Endothelial cell (in vitro differentiated cells): Measurements from ENCODE around the gene PGM2L1. TPM values are rescaled to one million over a fixed set of nuclear protein-coding genes. Genes with fewer than 3 reads are reported as not detected.

Experiments
- DNase-seq: peaks from one replicate; pipeline ENCODE4 v3.0.0; 2021; ENCODE audit warnings: low spot score
- H3K27ac Mint-ChIP-seq: one replicate; pipeline ENCODE4 v1.8.0; 2021; ENCODE audit warnings: mixed read lengths, inconsistent platforms; ENCODE audit not compliant: unreplicated experiment
- H3K27me3 Mint-ChIP-seq: one replicate; pipeline ENCODE4 v1.8.0; 2021; ENCODE audit warnings: mild to moderate bottlenecking, moderate library complexity, mixed read lengths, inconsistent platforms; ENCODE audit not compliant: unreplicated experiment
- H3K36me3 Mint-ChIP-seq: one replicate; pipeline ENCODE4 v1.8.0; 2021; ENCODE audit warnings: mild to moderate bottlenecking, low read depth, mixed read lengths, inconsistent platforms; ENCODE audit not compliant: unreplicated experiment
- H3K4me1 Mint-ChIP-seq: one replicate; pipeline ENCODE4 v1.8.0; 2021; ENCODE audit warnings: mild to moderate bottlenecking, mixed read lengths, inconsistent platforms; ENCODE audit not compliant: unreplicated experiment
- H3K4me3 Mint-ChIP-seq: one replicate; pipeline ENCODE4 v1.8.0; 2021; ENCODE audit warnings: mild to moderate bottlenecking, mixed read lengths, inconsistent platforms; ENCODE audit not compliant: unreplicated experiment
- H3K9me3 Mint-ChIP-seq: one replicate; pipeline ENCODE4 v1.8.0; 2021; ENCODE audit warnings: mixed read lengths, inconsistent platforms; ENCODE audit not compliant: unreplicated experiment
- total RNA-seq: library from RNA; stranded (reverse); fragmentation: NEBNext Ultra II Directional; extraction: Animal tissue kit (Norgen Biotek cat#: 25700); gene quantifications from one replicate; pipeline ENCODE4 v1.2.1, GENCODE V29; 2021; ENCODE audit not compliant: unreplicated experiment
- TF ChIP-seq, protein P1 (sequence below): fragments of 200-600 bp; sonication (generic); IDR thresholded peaks from one replicate; pipeline ENCODE4 v1.5.0; 2021; ENCODE audit warnings: antibody characterized with exemption; ENCODE audit not compliant: unreplicated experiment

Gene PGM2L1
- total RNA-seq, 1 donor from 2014 or later, result 51.3 TPM

DNA sequence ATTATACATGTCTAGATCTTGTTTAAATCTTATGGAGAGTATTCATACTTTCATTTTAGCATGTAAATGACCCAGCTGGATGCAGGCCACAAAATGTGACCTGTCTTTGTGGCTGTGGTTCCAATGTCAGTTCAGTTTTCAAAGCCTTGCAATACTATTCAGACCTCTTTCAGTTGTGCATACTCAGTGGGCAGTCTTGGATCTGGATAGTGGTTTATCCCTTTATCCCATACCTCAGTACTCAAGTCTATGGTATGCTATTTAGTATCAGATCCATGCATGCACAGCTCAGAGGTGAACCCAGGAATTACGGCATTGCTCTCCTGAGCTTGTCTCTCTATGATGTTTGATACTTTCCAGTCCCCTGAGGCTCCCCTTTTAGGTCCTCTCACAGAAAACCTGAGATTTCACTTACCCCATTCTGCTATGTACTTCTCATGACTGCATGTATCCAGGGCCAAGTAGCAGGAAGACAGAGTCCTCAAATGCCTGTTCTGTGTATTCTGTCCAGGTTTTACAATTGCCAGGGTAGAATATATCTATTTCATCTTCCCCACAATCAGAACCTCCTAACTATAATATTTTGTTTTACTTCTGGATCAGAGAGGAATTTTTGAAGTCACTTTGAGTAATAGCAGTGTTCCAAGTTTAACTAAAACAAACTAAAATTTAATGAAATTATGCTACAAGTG is 79.8 kb downstream of the PGM2L1 start:
- peaks cover 2% of the 10 kb centered on the region for H3K4me1 Mint-ChIP-seq
- peaks cover 5% of the 10 kb centered on the region for H3K9me3 Mint-ChIP-seq
- no peak for DNase-seq
- H3K27me3 Mint-ChIP-seq, result peaks cover 2% of the 10 kb centered on the region
- TF ChIP-seq, protein P1, sequence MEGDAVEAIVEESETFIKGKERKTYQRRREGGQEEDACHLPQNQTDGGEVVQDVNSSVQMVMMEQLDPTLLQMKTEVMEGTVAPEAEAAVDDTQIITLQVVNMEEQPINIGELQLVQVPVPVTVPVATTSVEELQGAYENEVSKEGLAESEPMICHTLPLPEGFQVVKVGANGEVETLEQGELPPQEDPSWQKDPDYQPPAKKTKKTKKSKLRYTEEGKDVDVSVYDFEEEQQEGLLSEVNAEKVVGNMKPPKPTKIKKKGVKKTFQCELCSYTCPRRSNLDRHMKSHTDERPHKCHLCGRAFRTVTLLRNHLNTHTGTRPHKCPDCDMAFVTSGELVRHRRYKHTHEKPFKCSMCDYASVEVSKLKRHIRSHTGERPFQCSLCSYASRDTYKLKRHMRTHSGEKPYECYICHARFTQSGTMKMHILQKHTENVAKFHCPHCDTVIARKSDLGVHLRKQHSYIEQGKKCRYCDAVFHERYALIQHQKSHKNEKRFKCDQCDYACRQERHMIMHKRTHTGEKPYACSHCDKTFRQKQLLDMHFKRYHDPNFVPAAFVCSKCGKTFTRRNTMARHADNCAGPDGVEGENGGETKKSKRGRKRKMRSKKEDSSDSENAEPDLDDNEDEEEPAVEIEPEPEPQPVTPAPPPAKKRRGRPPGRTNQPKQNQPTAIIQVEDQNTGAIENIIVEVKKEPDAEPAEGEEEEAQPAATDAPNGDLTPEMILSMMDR, result no peak
- H3K4me3 Mint-ChIP-seq, result no peak overlapping the region
- no peaks in the 10 kb centered on the region for H3K36me3 Mint-ChIP-seq
- H3K27ac Mint-ChIP-seq, result no peak overlapping the region

DNA sequence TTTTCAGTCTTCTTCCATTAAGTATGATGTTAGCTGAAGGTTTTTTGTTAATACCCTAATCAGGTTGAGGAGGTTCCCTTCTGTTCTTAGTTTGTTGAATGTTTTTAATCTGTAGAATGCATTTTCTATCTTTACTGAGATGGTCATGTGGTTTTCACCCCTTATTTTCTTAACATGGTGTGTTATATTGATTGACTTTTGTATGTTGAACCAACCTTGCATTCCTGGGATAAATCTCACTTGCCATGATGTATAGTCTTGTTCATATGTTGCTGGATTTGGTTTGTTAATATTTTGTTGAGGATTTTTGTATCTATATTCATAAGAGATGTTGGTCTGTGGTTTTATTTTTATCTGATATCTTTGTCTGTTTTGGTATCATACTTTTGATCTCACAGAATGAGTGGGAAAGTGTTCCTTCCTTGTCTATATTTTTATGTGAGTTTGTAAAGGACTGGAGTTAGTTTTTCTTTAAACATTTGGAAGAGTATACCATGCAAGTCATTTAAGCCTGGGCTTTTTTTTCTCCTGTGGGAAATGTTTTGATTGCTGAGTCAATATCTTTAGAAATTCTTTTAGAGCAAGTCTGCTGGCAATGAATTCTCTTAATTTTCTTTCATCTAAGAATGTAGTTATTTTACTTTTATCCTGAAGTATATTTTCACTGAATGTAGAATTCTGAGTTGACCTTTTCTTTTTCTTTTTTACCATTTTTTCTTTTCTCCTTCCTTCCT is 81.3 kb downstream of the PGM2L1 start:
- Mint-ChIP-seq H3K36me3 (peaks cover 4% of the 10 kb centered on the region), H3K27ac (no peak overlapping the region), H3K4me3 (no peak overlapping the region), H3K9me3 (peaks cover 5% of the 10 kb centered on the region), H3K4me1 (peaks cover 6% of the 10 kb centered on the region), H3K27me3 (peaks cover 5% of the 10 kb centered on the region)
- DNase-seq, result no peak
- TF ChIP-seq, protein P1, result no peak

DNA sequence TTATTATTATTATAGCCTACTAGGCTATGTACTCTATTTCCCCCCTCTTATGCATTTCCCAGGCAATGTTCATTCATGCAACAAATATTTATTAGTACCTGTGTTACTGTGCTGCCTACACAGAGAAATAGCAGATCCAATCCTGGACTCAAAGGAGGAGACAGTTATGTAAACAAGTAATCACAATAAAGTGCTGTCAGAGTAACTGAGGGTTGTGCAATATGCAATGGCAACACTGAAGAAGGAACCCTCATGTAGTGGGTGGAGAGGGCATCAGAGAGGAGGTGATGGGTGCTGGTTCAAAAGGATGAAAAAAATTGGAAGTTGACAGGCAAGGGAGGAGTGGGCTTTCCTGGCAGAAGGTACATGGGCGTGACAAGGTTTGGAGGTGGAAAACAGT is 85.9 kb downstream of the PGM2L1 start:
- Mint-ChIP-seq H3K9me3 (no peaks in the 10 kb centered on the region), H3K27me3 (peaks cover 8% of the 10 kb centered on the region), H3K4me1 (peaks cover 6% of the 10 kb centered on the region), H3K36me3 (peaks cover 4% of the 10 kb centered on the region), H3K27ac (no peak overlapping the region), H3K4me3 (peak overlapping the region; percentile 43)
- DNase-seq, result no peak
- TF ChIP-seq, protein P1, result no peak

DNA sequence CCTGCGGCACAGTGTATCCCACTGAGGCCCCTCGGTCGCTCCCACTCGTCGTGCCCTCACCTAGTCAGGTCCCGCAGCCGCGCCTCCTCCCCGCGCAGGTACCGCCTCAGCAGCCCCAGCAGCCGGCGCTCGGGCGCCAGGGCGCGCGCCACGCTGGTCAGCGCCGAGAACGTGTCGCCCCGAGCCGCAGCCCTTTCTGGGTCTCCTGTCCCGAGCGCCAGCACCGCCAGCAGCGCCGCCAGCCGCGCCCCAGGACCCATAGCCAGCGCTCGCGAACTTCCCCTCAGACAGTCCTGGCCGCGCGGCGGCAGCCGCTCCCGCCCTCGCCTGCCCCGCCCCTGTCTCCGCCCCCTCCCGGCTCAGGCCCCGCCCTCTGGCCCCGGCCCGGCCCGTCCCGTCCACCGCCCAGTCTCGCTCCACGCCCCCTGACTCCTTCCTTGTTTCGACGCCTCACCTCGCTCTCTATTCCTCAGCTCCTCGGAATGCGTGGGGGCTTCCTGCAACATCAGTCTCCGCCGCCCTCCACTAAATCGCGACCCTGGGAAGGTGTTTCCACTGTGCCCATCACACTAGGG is 86.8 kb downstream of the PGM2L1 start, which contains the start of gene P4HA3:
Gene P4HA3 (minus strand): TSS at position 289 of the 575 bp plus-strand sequence. CDS start 29 bp downstream, at position 260.
- Mint-ChIP-seq H3K27me3 (peaks cover 8% of the 10 kb centered on the region), H3K4me1 (peaks cover 6% of the 10 kb centered on the region), H3K4me3 (peak within 1 kb of the TSS; percentile 83), H3K27ac (no peak within 1 kb of the TSS), H3K9me3 (no peaks in the 10 kb centered on the region), H3K36me3 (peaks cover 4% of the 10 kb centered on the region)
- TF ChIP-seq, protein P1, result no peak
- DNase-seq, result peak; percentile 67
